Body of pancreas (tissue), 4 donors: ENCODE results near the gene SMPD3. TPM values are rescaled to one million over a fixed set of nuclear protein-coding genes. Genes with fewer than 3 reads are reported as not detected.

Experiments used
- ATAC-seq: fragments of 150-250 bp; one replicate; pipeline ENCODE4 v1.9.1; 2016
- DNase-seq, 4 donors: peaks; one replicate each; pipeline ENCODE4 v3.0.0-alpha.2; 2019
- H3K27ac ChIP-seq, 4 donors: fragments of 200-600 bp; sonication (generic); 1 replicate in 3 of 4; 2 replicates in 1 of 4; pipeline versions ENCODE4 v1.5.1 to v1.6.1; 2016 to 2019; ENCODE audit warnings: mild to moderate bottlenecking in 1 of 4, mixed read lengths in 1 of 4, moderate library complexity in 1 of 4
- H3K27me3 ChIP-seq, 2 donors: fragments of 200-600 bp; sonication (generic); one replicate each; pipeline ENCODE4 v1.6.0; 2016; ENCODE audit warnings: mild to moderate bottlenecking in 1 of 2
- H3K36me3 ChIP-seq, 2 donors: fragments of 200-600 bp; sonication (generic); replicated peaks in 1 of 2; 2 replicates each; pipeline ENCODE4 v1.5.1; 2016; ENCODE audit warnings: low read depth in 2 of 2; ENCODE audit not compliant: insufficient read depth in 1 of 2
- H3K4me1 ChIP-seq: fragments of 200-600 bp; sonication (generic); one replicate; pipeline ENCODE4 v1.6.0; 2016
- H3K4me3 ChIP-seq, 2 donors: fragments of 200-600 bp; sonication (generic); 1 replicate in 1 of 2; 2 replicates in 1 of 2; pipeline ENCODE4 v1.5.1; 2016 to 2019
- H3K9me3 ChIP-seq, 3 donors: fragments of 200-600 bp; sonication (generic); 1 replicate in 2 of 3; 2 replicates in 1 of 3; pipeline ENCODE4 v1.5.1; 2016
- CTCF ChIP-seq, 7 experiments: fragments of 450-650 bp in 4 of 7; fragments of 200-600 bp in 3 of 7; sonication (generic) in 3 of 7; IDR thresholded peaks; one replicate each; pipeline ENCODE4 v1.5.1; 2016 to 2019; ENCODE audit warnings: antibody characterized with exemption in 7 of 7
- POLR2A ChIP-seq, 3 donors: fragments of 450-650 bp; IDR thresholded peaks; one replicate each; pipeline ENCODE4 v1.6.1; 2016; ENCODE audit warnings: antibody characterized with exemption in 3 of 3, mild to moderate bottlenecking in 2 of 3
- WGBS, 2 donors: methylation state at CpG; one replicate each; pipeline ENCODE4 v1.1.5; 2017; 5-methylcytosine and 5-hydroxymethylcytosine counted together
- intact Hi-C: fragments of 100-400 bp; cut with DNase I; formaldehyde crosslinking; loops from one replicate; pipeline ENCODE4 v1.15.1; 2023
- total RNA-seq, 2 donors: library from RNA; depleted of rRNA; stranded (reverse); fragments of >200 nt; gene quantifications; one replicate each; pipeline ENCODE4 v1.1.0, GENCODE V29; 2016

Gene SMPD3
- total RNA-seq, 2 donors from 2014 or later: 1.3 to 4.6 TPM

DNA sequence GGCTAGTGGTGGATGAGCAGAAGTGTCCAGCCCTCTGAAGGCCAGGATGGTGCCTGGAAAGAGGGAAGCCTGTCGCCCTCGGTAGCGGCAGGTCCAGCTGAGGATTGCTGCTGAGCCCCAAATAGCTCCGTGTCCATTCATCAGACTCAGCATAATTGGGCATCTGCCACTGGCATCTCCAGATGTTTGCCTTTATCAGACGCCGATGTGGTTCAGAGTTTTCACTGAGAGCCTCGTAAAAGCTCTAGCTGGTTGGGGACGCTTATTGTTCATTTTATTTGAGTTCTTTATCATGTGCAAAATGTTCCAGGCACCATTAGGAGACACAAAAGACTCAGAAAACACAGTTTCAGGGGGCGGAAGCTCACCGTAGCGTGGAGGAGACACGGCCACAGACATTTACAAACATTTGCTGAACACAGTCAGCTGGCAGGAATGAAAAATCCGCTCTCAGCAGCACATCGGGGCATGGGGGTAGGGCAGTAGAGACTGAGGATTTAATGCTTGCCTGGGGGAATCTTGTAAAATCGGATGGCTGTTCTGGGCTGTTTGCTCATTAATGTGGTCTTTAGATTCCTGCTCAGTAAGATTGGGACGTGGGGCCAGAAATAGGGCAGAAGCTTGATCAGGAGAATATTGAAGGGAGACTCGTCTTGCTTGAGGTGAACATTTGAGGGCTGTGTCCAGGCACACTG lies 41.7 kb downstream of the SMPD3 start:
- TF ChIP-seq CTCF (IDR thresholded peaks at IDR 0.05) (no peak), POLR2A (IDR thresholded peaks at IDR 0.05) (no peak)
- no peaks in the 10 kb centered on the region for H3K9me3 ChIP-seq
- no peak for DNase-seq
- H3K4me1 ChIP-seq: peaks cover 7% of the 10 kb centered on the region
- no peak overlapping the region for H3K27ac ChIP-seq
- WGBS, 2 donors: 73 to 80% methylated on average over 17 of the region's 17 CpGs
- H3K27me3 ChIP-seq: no peaks in the 10 kb centered on the region
- H3K4me3 ChIP-seq: no peak overlapping the region
- intact Hi-C loops: no loop called here
- H3K36me3 ChIP-seq: no peaks in the 10 kb centered on the region
- ATAC-seq: no peak

DNA sequence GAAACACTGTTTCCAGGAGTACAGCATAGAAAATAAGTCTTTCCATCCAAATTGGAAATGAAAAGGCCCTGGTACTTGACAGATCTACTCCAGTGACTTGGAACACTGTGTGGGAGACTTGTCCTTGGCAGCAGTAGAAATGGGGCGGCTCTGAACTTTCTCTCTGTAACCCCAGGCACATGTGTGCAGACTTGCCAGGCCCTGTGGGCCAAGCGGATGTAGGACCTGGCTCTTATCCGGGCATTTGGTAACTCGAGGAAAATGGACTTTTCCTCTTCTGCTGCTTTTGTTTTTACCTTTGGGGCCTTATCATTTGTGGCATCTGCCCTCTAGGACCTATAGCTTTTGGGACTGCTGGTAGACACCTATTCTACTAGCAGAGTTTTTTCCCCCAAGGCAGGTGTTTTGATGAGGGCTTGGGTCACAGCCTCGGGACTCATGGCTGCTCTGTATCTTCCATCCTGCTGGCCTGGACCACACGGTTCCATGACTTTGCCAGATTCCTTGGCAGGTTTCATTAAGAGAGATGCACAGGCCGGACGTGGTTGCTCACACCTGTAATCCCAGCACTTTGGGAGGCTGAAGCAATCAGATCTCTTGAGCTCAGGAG lies 43.5 kb downstream of the SMPD3 start:
- peaks cover 7% of the 10 kb centered on the region for H3K4me1 ChIP-seq
- 75 to 76% methylated on average over 6 to 8 of the region's 8 CpGs for WGBS, 2 donors
- H3K9me3 ChIP-seq: no peaks in the 10 kb centered on the region
- H3K27ac ChIP-seq: no peak overlapping the region
- intact Hi-C loops: no loop called here
- H3K4me3 ChIP-seq: no peak overlapping the region
- H3K27me3 ChIP-seq: no peaks in the 10 kb centered on the region
- ATAC-seq (no peak), DNase-seq (no peak)
- TF ChIP-seq CTCF (IDR thresholded peaks at IDR 0.05): no peak
- TF ChIP-seq POLR2A (IDR thresholded peaks at IDR 0.05): no peak
- no peaks in the 10 kb centered on the region for H3K36me3 ChIP-seq

DNA sequence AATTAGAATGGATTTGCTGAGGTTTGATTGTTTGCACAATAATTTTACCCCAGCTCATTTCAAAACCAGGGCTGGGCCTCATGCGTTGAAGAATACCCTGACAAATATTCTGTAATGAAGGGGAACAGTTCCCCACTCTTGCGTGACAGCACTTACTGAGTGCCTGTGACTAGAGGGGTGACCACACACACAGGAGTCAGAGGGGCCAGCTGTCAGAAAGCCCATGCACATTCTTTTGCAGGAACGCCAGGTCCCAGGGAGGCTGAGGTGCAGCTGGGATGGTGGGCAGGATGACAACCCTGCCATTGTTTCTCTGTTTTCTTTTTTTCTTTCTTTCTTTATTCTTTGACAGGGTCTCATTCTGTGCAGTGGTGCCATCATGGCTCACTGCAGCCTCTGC lies 44.6 kb downstream of the SMPD3 start:
- Histone ChIP-seq H3K27ac (no peak overlapping the region), H3K4me1 (peaks cover 6% of the 10 kb centered on the region), H3K36me3 (no peaks in the 10 kb centered on the region), H3K27me3 (no peaks in the 10 kb centered on the region), H3K9me3 (no peaks in the 10 kb centered on the region), H3K4me3 (no peak overlapping the region)
- ATAC-seq: no peak
- TF ChIP-seq CTCF (IDR thresholded peaks at IDR 0.05) (no peak), POLR2A (IDR thresholded peaks at IDR 0.05) (no peak)
- 84 to 86% methylated on average over 3 of the region's 3 CpGs for WGBS, 2 donors
- DNase-seq: no peak
- intact Hi-C loops: no loop called here

- Histone ChIP-seq H3K4me1 (peaks cover 2% of the 10 kb centered on the region), H3K9me3 (no peaks in the 10 kb centered on the region), H3K4me3 (no peak overlapping the region), H3K36me3 (no peaks in the 10 kb centered on the region), H3K27ac (no peak overlapping the region), H3K27me3 (no peaks in the 10 kb centered on the region)
- no peak for DNase-seq
- 48 to 82% methylated on average over 1 of the region's 1 CpG for WGBS, 2 donors
- no peak for TF ChIP-seq CTCF (IDR thresholded peaks at IDR 0.05)
- TF ChIP-seq POLR2A (IDR thresholded peaks at IDR 0.05): no peak
- ATAC-seq: no peak
- intact Hi-C loops: no loop called here
Observed at GRCh38 chr16:68403177-68403576, 45.1 kb downstream of the SMPD3 start.

GRCh38 chr16:68402748-68403040 lies 45.6 kb downstream of the SMPD3 start:
- no peak for DNase-seq
- Histone ChIP-seq H3K27ac (no peak overlapping the region), H3K36me3 (no peaks in the 10 kb centered on the region), H3K4me1 (peaks cover 6% of the 10 kb centered on the region), H3K9me3 (no peaks in the 10 kb centered on the region), H3K4me3 (no peak overlapping the region), H3K27me3 (no peaks in the 10 kb centered on the region)
- 84 to 85% methylated on average over 3 of the region's 3 CpGs for WGBS, 2 donors
- no peak for TF ChIP-seq CTCF (IDR thresholded peaks at IDR 0.05)
- TF ChIP-seq POLR2A (IDR thresholded peaks at IDR 0.05): no peak
- intact Hi-C loops: no loop called here
- ATAC-seq: no peak
